HEK293T (cell line): Measurements from ENCODE around the gene NKX2-1.

Experiments
- CTCF ChIA-PET: fragments of 350-600 bp; formaldehyde crosslinking; extraction: SDS; loops from one replicate; lab custom pipeline; 2021; ENCODE audit warnings: antibody characterized with exemption, inconsistent platforms; lab: Yijun Ruan, JAX
- POLR2A ChIA-PET: fragments of 350-600 bp; formaldehyde crosslinking; extraction: SDS; loops from one replicate; lab custom pipeline; 2020; ENCODE audit warnings: antibody characterized with exemption, inconsistent platforms; lab: Yijun Ruan, JAX
- DNase-seq: peaks from one replicate; pipeline ENCODE4 v3.0.0; 2012; ENCODE audit warnings: mixed read lengths; ENCODE audit errors: extremely low spot score
- ARNT ChIP-seq: fragments of 450-650 bp; IDR thresholded peaks from 2 replicates; pipeline ENCODE4 v1.6.1; 2017; ENCODE audit warnings: mild to moderate bottlenecking
- BHLHE40 ChIP-seq: fragments of 450-650 bp; IDR thresholded peaks from 2 replicates; pipeline ENCODE4 v1.6.1; 2016; ENCODE audit warnings: mild to moderate bottlenecking, moderate library complexity, borderline replicate concordance
- CTBP1 ChIP-seq: fragments of 450-650 bp; IDR thresholded peaks from 2 replicates; pipeline ENCODE4 v1.6.1; 2016; ENCODE audit warnings: borderline replicate concordance
- ELF4 ChIP-seq: fragments of 450-650 bp; IDR thresholded peaks from 2 replicates; pipeline ENCODE4 v1.6.1; 2017; ENCODE audit warnings: antibody characterized with exemption
- FOXA1 ChIP-seq: fragments of 450-650 bp; IDR thresholded peaks from 2 replicates; pipeline ENCODE4 v1.6.1; 2016; ENCODE audit warnings: mild to moderate bottlenecking
- FOXK2 ChIP-seq: fragments of 450-650 bp; IDR thresholded peaks from 2 replicates; pipeline ENCODE4 v1.6.1; 2016; ENCODE audit warnings: mild to moderate bottlenecking
- FOXM1 ChIP-seq: fragments of 450-650 bp; IDR thresholded peaks from 2 replicates; pipeline ENCODE4 v1.6.1; 2017; ENCODE audit warnings: mild to moderate bottlenecking, borderline replicate concordance
- HDGF ChIP-seq: fragments of 450-650 bp; IDR thresholded peaks from 2 replicates; pipeline ENCODE4 v1.6.1; 2017; ENCODE audit warnings: antibody characterized with exemption, borderline replicate concordance
- L3MBTL2 ChIP-seq: fragments of 450-650 bp; conservative IDR thresholded peaks from 2 replicates; pipeline ENCODE4 v1.6.1; 2016; ENCODE audit warnings: mild to moderate bottlenecking
- LEF1 ChIP-seq: fragments of 450-650 bp; IDR thresholded peaks from 2 replicates; pipeline ENCODE4 v1.6.1; 2017; ENCODE audit warnings: mild to moderate bottlenecking, borderline replicate concordance
- NFRKB ChIP-seq: fragments of 450-650 bp; IDR thresholded peaks from 2 replicates; pipeline ENCODE4 v1.6.1; 2016; ENCODE audit warnings: mild to moderate bottlenecking, moderate library complexity
- SP1 ChIP-seq: fragments of 450-650 bp; IDR thresholded peaks from 2 replicates; pipeline ENCODE4 v1.6.1; 2017
- SUZ12 ChIP-seq: fragments of 450-650 bp; IDR thresholded peaks from 2 replicates; pipeline ENCODE4 v1.6.1; 2016; ENCODE audit warnings: mild to moderate bottlenecking
- TARDBP ChIP-seq: fragments of 450-650 bp; IDR thresholded peaks from 2 replicates; pipeline ENCODE4 v1.6.1; 2016
- ZNF384 ChIP-seq: fragments of 450-650 bp; IDR thresholded peaks from 2 replicates; pipeline ENCODE4 v1.6.1; 2016
- TF ChIP-seq, protein P1 (sequence below): fragments of 450-650 bp; IDR thresholded peaks from 2 replicates; pipeline ENCODE4 v1.6.1; 2016

NKX2-1 gene

DNA sequence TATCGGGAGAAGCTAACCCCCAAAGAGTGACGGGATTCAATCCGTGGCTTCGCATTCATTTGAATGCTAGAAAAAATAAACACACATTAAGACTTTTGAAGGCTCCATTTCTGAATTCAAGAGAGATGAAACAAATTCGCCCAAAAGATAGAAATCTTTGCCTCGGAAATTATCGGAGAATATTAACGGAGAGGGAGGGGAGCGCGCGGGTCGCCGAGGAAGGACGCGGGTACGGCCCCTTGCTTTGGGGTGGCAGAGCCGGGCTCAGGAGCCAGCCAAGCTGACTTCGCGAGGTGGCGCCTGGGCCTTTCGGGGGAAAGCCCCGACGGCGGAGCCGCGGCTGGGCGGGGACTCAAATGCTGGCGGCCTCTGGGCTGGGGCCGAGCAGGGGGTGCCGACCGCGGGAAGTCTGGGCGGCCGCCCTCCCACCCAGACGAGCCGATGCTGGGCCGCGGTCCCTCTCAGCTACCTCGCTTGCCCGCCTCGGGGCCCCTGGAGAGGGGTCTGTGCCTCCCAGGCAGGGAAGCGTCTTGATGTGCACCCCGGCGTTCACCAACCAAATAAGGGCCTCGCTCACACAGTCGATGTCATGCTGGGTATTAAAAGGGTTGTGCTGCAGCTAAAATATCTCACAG lies 14.7 kb downstream of the NKX2-1 start:
- CTCF ChIA-PET: no interaction called here
- no peak for TF ChIP-seq SP1
- no peak for TF ChIP-seq TARDBP
- no peak for TF ChIP-seq SUZ12
- no peak for TF ChIP-seq ARNT
- no peak for TF ChIP-seq ZNF384
- TF ChIP-seq FOXK2: no peak
- no peak for TF ChIP-seq NFRKB
- TF ChIP-seq ELF4: no peak
- TF ChIP-seq FOXM1: no peak
- TF ChIP-seq, protein P1, sequence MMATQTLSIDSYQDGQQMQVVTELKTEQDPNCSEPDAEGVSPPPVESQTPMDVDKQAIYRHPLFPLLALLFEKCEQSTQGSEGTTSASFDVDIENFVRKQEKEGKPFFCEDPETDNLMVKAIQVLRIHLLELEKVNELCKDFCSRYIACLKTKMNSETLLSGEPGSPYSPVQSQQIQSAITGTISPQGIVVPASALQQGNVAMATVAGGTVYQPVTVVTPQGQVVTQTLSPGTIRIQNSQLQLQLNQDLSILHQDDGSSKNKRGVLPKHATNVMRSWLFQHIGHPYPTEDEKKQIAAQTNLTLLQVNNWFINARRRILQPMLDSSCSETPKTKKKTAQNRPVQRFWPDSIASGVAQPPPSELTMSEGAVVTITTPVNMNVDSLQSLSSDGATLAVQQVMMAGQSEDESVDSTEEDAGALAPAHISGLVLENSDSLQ: no peak
- TF ChIP-seq HDGF: no peak
- no peak for TF ChIP-seq FOXA1
- no peak for TF ChIP-seq L3MBTL2
- POLR2A ChIA-PET: no interaction called here
- DNase-seq: no peak

DNA sequence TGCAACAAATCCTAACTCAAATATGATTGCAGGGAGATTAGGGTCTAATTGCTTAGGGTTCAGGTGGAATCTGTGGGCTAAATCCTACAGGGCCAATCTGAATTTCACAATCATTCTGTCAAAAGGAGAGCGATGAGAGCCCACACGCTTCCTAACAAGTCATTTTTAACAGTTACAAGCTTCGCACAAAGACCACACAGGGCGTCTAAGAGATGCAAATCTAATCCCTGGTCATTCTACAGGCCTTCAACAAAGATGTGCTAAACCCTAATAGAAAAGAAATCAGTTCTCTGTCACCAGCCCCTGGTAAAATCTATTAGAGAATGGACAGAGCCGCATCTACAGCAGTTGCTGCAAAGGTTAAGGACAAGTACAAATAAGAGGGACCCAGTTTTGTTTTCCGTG lies 15.3 kb downstream of the NKX2-1 start:
- no peak for DNase-seq
- TF ChIP-seq FOXM1: no peak
- TF ChIP-seq HDGF: no peak
- no peak for TF ChIP-seq NFRKB
- ChIA-PET CTCF (no interaction called here), POLR2A (no interaction called here)

DNA sequence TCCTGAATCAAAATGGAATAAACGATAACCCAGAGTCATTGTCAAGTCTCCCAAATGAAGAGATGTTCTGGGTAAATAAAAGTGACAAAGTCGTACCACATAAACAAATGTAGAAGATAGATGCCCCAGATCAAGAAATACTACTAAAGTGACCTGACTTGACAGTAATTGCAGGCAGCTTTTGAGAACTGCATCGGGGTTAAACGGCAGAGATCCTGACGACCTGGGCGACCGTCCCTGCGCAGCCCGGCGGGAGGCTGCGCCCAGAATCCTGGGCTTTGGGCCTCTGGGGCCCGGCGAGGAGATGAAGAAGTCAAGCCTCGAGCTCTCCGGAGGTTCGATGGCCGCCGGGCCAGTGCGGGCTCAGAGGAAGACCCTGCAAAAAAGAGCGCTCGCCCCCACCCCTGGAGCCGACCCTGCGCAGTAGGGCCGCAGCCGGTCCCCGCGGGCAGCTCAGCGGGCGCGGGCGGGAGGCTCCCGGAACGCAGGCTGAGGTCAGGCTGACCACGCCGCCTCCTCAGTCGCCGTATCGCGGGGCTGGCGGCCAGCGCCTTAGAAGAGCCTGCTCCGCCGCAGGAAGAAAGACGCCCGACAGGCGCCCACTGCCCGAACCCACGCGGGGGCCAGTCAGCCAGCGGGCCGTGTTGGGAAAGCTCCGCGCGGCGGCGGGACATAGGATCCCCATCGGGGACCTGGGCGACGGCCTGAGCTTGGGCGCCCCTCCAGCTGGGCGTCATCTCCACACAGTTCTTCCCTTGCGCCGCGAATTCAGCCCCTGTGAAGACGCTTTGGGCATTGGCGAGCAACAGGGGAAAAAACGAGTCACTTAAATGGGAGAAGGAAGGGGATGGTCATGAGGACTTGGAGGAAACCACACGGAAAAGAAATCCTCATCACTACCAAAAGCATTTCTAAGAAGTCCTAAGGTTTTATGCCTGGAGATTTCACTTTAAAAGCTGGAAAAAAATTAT lies 16.0 kb downstream of the NKX2-1 start:
- ChIA-PET CTCF (no interaction called here), POLR2A (no interaction called here)
- no peak for DNase-seq
- TF ChIP-seq CTBP1 (no peak), FOXK2 (no peak), LEF1 (no peak), ELF4 (no peak), SUZ12 (no peak), FOXA1 (no peak), SP1 (no peak), HDGF (no peak), L3MBTL2 (no peak; the same call in 1 of the 2 replicates), ARNT (no peak), ZNF384 (no peak), FOXM1 (no peak)
- TF ChIP-seq, protein P1: no peak

DNA sequence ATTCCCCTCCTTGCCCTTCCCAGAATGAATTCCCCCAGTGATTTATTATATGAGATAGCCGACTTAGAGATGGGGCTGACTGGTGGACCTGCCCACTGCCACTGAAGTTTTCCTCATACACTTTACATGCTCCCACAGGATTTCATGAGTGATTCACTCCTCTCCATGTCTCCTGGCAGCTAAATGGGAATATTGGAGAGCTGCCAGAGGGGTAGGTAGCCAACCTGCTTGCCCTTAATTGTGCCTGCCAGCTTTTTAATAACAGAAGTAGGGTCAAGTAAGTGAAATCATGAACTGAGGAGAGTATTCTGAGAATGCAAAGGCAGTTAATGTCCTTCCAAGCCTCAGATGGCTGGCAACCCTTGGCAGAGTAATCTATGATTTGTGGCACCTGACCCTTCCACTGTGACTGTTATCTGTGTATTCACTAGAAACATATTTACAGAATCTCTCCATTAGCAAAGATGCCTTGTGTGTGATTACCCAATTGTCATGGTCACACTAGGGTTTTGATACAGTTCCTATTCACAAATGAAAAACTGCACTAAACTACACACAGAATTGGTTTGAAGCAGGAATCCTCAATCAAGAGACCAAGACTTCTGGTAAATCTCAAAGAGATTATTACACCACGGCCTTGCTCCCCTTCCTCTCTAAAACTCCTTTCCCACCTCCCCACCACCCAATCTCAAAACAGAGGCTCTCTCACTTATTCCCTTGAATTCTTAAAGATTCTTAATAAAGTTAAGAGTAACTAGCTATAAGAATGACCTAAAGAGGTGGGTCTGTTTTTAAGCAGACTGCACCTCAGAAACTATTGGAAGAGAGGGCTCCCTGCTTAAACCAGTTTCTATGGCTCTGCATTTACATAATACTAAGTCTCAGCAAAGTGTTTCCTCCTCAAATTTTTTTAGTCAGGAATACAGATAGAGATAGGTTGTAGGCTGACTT lies 17.2 kb downstream of the NKX2-1 start:
- TF ChIP-seq FOXK2 (no peak), FOXM1 (no peak), BHLHE40 (no peak), CTBP1 (no peak), FOXA1 (no peak), SP1 (no peak), ARNT (no peak), TARDBP (no peak), HDGF (no peak), ELF4 (no peak), LEF1 (no peak), NFRKB (no peak)
- TF ChIP-seq, protein P1: no peak
- ChIA-PET CTCF (no interaction called here), POLR2A (no interaction called here)
- DNase-seq: no peak

DNA sequence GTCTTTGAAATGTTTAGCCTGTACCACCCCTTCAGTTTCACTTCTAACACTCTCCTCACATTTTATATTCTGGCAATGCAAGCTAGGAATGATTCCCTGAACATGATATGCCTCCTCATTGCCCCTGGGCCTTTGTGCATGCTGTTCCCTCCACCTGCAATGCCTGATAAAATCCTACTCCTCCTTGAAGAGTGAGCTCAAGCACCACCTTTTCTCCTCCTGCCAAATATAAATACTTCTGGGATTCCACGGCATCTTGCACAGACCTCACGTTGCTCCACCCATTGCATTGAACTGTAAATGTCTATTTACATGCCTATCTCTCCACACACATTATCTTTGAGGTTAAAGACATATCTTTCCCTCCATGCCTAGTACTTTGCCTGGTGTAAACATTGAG lies 21.1 kb downstream of the NKX2-1 start:
- TF ChIP-seq FOXK2 (no peak), L3MBTL2 (no peak), NFRKB (no peak), SP1 (no peak), ELF4 (no peak), HDGF (no peak)
- DNase-seq: no peak
- POLR2A ChIA-PET: no interaction called here
- CTCF ChIA-PET: no interaction called here
